HG03469 (cell line): ENCODE results near the gene ZNF688.
A peak's percentile ranks its signal among the peaks of the same experiment; 100 is the strongest.
"Not testable (repeated sequence)": the region's sequence is repeated elsewhere in the genome, so short reads cannot be mapped to it uniquely, and the experiment has no call there.

Experiments used
- ATAC-seq: cut with Tn5 transposase; IDR thresholded peaks from one replicate; pipeline ENCODE4 v1.9.1; 2021; ENCODE audit warnings: mild to moderate bottlenecking, moderate library complexity, moderate number of reproducible peaks; ENCODE audit not compliant: unreplicated experiment

The ZNF688 gene

DNA sequence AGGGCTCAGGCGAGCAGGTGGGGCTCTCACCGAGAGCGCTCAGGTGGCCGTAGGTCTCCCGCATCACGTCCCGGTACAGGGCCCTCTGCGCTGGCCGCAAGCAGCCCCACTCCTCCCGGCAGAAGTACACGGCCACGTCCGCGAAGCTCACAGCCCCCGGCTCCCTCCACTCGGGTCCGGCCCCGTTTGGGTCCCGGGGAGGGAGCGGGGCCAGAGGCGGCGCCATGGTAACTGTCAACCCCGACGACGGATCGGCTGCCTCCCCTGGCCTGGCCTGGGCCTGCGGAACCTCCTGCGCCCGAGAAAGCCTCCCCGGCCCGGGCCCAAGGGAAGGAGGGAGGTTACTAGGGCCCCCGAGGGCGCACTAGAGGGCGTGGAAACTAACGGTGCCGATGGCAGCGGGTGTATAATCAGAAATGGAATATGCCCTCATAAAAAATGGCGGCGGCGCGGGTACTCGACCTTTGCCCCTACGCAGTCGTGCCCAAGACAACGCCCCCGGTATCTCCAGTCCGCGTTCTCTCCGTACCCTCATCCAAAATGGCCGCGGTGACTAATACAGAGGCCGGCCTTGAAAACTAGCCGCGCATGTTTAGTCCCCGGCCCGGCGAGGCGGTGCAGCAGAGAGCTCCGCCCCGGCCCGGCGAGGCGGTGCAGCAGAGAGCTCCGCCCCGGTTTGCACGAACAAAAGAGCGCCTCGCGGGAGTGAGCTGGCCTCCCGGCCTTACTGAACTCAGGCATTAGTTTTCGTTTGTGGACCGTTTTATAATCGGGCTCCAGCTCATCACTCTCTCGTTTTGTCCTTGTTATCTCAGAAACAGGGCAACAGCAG, 13.3 kb downstream of the ZNF688 start, which contains the start of gene ZNF764:
ZNF764 (minus strand) TSS at position 418 of the 832 bp plus-strand sequence; CDS start at position 226, 192 bp downstream.
- peak; percentile 77 for ATAC-seq

- ATAC-seq, result no peak
These were observed 13.9 kb downstream of the ZNF688 start for GRCh38 chr16:30557707-30557956.

GRCh38 chr16:30556125-30556473, 15.4 kb downstream of the ZNF688 start:
- ATAC-seq, result no peak

DNA sequence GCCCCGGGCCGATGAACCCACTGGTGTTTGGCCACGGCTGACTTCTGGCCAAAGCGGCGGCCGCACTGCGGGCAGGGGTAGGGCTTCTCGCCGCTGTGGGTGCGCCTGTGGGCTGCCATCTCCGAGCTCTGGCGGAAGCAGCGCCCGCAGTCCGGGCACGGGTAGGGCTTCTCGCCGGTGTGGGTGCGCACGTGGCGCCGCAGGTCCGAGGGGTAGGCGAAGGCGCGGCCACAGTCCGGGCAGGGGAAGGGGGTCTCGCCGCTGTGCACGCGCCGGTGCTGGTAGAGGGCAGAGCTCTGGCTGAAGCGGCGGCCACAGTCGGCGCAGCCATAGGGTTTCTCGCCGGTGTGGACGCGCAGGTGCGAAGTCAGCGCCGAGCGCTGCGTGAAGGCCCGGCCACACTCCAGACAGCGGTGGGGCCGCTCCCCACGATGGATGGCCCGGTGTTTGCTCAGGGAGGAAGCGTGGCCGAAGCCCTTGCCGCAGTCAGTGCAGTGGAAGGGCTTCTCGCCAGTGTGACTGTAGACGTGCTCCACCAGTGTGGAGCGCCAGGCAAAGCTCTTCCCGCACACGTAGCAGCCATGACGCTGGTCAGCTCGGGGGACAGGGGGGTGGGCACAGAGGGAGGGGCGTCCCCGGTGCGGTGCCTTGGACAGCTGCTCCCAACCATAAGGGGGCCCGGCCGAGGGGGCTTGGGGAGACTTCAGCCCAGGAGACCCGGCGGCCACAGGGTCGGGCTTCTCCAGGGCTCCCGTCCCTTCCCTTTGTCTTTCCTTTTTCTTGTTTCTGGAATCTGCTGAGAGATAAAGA, 16.0 kb downstream of the ZNF688 start:
- ATAC-seq, result no peak

DNA sequence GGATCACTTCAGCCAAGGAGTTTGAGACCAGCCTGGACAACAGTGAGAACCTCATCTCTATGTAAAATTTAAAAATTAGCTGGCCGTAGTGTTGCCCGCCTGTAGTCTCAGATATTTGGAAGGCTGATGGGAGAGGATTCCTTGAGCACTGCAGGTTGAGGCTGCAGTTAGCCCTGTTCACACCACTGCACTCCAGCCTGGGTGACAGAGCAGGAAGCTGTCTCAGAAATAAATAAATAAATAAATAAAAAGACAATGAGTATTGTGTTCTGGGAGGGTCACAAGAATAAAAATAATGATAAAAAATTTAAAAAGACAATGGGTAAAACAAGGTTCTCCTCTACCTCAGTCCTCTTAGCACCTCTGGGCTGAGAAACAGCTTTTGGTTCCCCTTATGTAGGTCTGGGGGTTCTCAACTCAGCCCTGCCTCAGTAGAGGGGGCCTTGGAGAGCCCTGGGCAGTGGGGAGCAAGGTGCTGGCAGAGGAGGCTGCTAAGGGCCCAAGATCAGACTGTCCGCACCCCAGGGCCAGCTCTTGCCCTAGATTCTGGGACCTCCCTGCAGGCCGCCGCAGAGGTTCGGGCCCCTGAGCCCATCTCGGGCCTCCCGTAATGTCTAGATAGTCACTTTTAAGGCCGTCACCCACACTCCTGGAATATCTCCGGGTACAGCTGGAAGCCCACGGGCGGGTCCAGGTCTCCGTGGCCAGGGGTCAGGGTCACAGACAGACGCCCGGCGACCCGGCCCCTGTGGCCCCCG, 16.8 kb downstream of the ZNF688 start:
- no peak for ATAC-seq

- ATAC-seq, result no peak
These were observed 18.1 kb downstream of the ZNF688 start for GRCh38 chr16:30553393-30553899.

DNA sequence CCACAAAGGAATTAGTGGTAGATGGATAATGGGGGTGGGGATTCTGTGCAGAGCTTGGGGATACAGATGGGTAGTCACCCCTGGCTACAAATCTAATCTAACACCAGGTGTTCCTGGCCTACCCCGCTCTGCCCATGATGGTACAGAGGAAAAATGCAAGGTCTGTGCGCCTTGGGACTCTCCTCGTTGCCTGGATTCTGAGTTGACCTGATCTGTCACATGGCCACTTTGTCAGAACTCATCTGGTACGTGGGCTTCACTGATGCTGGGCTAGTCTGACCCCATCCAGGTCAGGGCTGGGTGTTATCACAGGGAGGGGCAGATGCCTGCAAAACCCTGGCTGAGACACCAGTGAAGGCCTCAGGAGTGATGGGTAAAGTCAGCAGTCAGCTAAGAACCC, 18.6 kb downstream of the ZNF688 start:
- ATAC-seq, result no peak

DNA sequence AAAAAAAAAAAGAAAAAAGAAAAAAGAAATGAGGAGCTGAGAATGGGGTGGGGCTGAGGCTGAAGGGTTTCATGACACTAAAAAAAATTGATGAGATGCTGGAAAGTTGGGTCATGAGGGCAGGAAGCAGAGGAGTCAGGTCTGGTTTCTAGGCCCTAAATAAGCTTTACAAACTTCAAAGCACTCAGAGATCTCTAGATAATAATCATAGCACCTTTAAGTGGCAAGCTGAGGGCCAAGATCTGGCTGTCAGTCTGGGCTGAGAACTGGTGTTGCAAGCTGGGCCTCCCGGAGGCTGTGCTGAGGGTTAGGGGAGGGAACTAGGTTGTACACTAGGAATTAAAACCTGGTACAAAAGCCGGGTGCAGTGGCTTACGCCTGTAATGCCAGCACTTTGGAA, 19.7 kb downstream of the ZNF688 start:
- no peak for ATAC-seq

GRCh38 chr16:30548416-30549253, 22.9 kb downstream of the ZNF688 start:
- no peak for ATAC-seq

DNA sequence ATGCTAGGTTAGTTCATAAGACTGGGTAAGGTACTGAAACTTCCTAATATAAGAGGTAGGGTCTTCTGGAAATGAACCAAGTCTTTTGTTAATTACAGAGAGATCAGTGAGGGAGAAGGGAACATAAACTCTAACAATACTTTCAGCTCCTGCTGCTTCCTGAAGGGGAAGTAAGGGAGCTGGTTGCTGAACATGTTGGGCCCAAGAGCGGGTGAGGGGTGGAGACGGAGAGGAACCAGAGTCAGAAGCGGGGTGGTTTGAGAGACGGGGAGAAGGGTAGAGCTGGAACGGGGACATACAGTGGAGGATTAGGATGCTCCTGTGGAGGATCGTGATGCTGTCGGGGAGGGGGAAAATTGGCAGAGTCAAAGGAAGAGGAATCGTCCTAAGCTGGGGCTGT, 25.4 kb downstream of the ZNF688 start:
- no peak for ATAC-seq

DNA sequence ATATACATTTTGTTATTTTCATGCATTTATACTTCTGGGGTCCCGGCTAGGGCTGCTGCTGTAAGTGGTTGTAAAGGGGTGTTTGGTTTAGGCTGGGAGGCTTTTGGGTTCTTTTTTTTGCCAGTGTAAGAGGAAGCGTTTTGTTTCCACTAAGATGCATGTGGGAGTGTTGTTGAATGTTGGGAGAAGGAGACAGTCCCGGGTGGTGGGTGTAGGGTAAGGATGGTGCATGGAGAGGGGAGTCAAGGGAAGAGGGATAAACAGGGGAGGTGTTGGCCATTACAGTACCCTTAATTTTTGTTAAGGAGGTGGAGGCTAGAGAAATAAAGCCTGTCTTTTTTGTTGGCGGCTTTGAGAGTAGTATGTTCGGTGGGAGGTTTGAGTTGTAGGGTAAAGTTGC, 28.4 kb downstream of the ZNF688 start:
- no peak for ATAC-seq

DNA sequence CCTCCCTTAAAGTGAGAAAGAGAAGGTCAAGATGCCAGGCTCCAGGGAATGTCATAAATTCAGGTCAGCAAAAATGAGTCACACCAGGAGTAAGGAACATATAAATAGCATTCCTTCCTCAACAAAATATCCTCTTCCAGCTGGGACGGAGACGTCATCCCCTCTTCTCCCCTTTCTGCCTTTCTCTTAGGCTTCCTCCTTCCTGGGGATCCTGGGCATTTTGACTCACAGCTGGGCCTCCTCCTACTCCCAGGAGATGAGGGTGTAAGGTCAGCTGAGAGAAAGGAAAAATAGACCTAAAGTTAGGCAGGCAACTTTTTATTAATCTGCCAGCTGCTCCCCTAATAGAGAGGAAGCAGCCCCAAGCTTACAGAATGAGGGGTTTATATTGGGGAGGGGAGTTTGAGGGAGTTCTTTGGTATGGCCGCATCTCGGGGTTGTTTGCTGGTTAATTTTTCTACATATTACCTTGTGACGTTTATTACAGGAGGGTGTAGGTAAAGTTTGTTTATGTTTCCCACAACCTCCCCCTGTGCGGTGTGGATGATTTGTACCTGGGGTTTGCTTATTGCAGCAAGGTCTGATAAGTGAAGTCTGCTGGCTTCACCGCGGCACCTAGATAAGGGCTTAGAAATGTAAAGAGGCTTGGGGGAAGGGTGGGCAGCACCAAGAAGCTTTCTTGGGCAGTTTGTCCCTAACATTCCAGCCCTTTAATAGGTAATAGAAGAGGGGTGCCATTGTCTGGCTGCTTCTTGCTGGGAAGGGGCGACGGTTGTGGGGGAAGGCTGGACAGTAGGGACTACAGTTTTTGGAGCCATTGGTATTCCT, 29.8 kb downstream of the ZNF688 start:
- no peak for ATAC-seq

DNA sequence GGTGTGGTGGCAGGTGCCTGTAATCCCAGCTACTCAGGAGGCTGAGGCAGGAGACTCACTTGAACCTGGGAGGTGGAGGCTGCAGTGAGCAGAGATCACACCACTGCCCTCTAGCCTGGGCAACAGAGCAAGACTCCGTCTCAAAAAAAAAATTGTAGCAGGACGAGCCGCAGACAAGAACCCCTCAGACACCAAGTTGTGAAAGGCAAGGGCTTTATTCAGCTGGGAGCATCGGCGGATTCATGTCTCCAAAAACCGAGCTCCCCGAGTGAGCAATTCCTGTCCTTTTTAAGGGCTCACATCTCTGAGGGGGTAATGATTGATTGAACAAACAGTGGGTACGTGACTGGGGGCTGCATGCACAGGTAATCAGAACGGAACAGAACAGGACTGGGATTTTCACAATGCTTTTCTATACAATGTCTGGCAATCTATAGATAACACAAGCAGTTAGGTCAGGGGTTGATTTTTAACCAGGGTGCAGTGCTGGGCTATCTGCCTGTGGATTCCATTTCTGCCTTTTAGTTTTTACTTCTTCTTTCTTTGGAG, 30.5 kb downstream of the ZNF688 start:
- ATAC-seq, result not testable (repeated sequence)

DNA sequence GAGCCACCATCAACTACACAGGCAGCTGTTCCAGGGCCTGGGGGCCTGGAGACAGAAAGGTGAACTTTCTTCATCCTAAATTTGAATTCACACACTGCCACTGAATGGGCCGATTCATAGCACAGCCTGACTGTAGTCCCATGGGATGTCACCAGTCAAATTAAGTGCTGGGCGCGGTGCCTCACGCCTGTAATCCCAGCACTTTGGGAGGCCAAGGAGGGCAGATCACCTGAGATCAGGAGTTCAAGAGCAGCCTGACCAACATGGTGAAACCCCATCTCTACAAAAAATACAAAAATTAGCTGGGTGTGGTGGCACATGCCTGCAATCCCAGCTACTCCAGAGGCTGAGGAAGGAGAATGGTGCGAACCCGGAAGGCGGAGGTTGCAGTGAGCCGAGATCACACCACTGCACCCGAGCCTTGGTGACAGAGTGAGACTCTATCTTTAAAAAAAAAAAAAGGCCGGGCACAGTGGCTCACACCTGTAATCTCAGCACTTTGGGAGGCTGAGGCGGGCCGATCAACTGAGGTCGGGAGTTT, 31.5 kb downstream of the ZNF688 start:
- ATAC-seq, result not testable (repeated sequence)

DNA sequence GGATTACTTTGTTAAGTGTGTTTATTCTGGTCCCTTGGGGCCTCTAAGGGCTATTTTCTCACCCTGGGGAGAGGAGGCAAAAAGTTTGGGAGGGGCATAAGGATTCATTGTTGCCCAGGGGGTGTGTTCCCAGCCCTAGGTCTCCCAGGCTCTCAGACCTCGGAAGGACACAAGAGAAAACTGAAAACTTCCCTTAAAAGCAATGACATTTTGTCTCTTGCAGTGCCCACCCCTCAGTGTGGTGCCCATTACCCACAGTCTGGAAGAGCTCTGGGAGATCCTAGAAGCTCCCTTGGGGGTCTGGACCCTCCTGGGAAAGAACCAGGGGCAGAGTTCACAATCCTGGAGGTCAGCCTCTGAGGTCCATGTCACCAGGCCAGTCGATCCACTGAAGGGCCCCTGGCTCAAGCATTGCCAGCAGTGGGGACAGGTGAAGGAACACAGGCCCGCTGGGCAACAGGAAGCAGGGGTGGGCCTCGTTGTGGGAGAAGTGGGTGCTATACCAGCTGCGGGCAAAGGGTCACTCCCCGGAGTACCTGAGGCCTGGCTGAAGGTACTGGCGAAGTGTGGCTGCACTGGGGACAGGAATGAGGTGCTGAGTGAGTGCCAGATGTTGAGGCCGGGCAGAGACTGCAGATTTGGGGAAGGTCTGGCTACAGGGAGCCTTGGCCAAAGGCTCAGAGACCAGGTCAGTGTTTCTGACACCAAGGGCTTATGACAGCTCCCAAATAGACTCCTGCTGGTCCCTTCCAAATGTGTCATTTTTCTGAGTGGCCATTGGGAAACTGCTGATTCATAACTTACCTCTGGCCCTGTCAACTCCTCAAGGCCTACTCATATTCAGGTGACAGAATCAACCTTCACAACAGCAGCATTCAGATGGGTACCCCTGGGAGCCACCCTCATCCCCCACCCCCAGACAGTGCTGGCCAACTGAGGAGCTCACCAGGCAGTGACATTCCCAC, 32.2 kb downstream of the ZNF688 start:
- no peak for ATAC-seq

- ATAC-seq, result not testable (repeated sequence)
These were observed 35.0 kb downstream of the ZNF688 start for GRCh38 chr16:30536391-30537024.

DNA sequence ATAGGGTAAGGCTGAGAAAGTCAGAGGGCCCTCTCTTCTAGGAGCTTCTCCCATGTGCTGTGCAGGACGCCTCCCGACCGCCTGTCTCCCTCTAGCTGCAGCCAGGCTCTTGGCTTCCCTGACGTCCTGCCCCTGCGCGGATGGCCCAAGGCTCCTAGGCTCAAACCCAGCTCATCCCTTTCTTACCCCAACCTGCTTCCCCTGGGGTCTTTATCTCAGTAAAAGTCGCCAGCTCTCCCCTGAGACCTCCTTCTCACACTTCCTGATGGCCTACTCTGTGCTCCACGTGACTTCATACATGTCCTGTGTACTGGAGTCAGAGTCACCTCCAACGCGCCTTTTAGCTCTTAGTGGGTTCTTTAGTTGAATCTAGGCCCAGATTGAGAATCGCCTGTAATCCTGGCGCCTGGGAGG, 35.7 kb downstream of the ZNF688 start:
- no peak for ATAC-seq
